Esophagus squamous epithelium (tissue), 5 donors: ENCODE results near the gene STK32C. TPM values are rescaled to one million over a fixed set of nuclear protein-coding genes. Genes with fewer than 3 reads are reported as not detected.

Experiments
- DNase-seq: peaks from one replicate; lab custom pipeline; 2025; lab: John Stamatoyannopoulos, UW
- H3K27ac ChIP-seq, 4 donors: fragments of 200-600 bp; sonication (generic); one replicate each; pipeline ENCODE4 v1.5.1; 2016 to 2019; ENCODE audit warnings: mild to moderate bottlenecking in 1 of 4
- H3K27me3 ChIP-seq, 4 donors: fragments of 200-600 bp; sonication (generic); 1 replicate in 3 of 4; 2 replicates in 1 of 4; pipeline versions ENCODE4 v1.5.1 to v1.6.0; 2017 to 2021; ENCODE audit warnings: antibody characterized with exemption in 1 of 4
- H3K36me3 ChIP-seq, 3 donors: fragments of 200-600 bp; sonication (generic); one replicate each; pipeline ENCODE4 v1.5.1; 2016 to 2019
- H3K4me1 ChIP-seq, 3 donors: fragments of 200-600 bp; sonication (generic); one replicate each; pipeline ENCODE4 v1.5.1; 2017 to 2019
- H3K4me3 ChIP-seq, 4 donors: fragments of 200-600 bp; sonication (generic); 1 replicate in 3 of 4; 2 replicates in 1 of 4; pipeline ENCODE4 v1.5.1; 2016 to 2019; ENCODE audit warnings: mild to moderate bottlenecking in 2 of 4, moderate library complexity in 1 of 4
- H3K9me3 ChIP-seq, 3 donors: fragments of 200-600 bp; sonication (generic); one replicate each; pipeline ENCODE4 v1.5.1; 2016 to 2019
- POLR2A ChIP-seq, 4 donors: fragments of 450-650 bp; IDR thresholded peaks; one replicate each; pipeline ENCODE4 v1.6.1; 2017; ENCODE audit warnings: antibody characterized with exemption in 4 of 4, mild to moderate bottlenecking in 4 of 4, moderate library complexity in 3 of 4
- WGBS, 2 donors: methylation state at CpG; one replicate each; pipeline ENCODE4 v1.1.5; 2018; 5-methylcytosine and 5-hydroxymethylcytosine counted together
- intact Hi-C: fragments of 100-400 bp; cut with DNase I; formaldehyde crosslinking; loops from one replicate; pipeline ENCODE4 v1.15.0; 2022
- total RNA-seq, 4 donors: library from RNA; depleted of rRNA; stranded (reverse); fragments of >200 nt; gene quantifications; one replicate each; pipeline ENCODE4 v1.1.0, GENCODE V29; 2016
- TF ChIP-seq, protein P1 (sequence below), 6 experiments: fragments of 450-650 bp in 4 of 6; fragments of 200-600 bp in 2 of 6; sonication (generic) in 2 of 6; IDR thresholded peaks; one replicate each; pipeline ENCODE4 v1.5.1; 2016 to 2019; ENCODE audit warnings: antibody characterized with exemption in 6 of 6, mild to moderate bottlenecking in 4 of 6, moderate library complexity in 4 of 6
- donor health status: DM: yes; HTN: yes; CAD: no.

Gene STK32C
- total RNA-seq, 4 donors from 2014 or later: 2.3 to 5.5 (median 2.6) TPM

DNA sequence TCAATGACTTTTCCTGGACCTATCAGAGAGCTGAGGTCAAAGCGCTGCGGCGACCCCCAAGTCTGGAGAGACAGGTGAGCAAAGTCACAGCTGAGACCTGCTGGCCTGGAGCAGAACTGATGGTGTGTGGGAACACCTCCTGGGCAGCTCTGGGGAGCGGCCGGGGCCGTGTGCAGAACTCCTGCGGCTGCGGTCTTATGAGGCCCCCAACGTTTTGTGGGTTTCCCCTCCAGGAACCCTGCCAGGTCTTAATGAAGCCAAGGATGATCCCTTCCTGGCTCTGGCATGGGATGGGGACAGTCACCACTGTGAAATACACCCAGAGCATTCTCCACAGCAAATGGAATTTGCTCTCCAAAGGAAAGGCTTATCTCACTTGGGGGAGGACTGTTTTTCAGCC is 94.9 kb downstream of the STK32C start:
- Histone ChIP-seq H3K4me3 (no peak overlapping the region), H3K9me3 (peaks cover 0 to 23% (median 5%) of the 10 kb centered on the region in 3 donors), H3K27ac (no peak overlapping the region), H3K27me3 (no peaks in the 10 kb centered on the region), H3K4me1 (no peaks in the 10 kb centered on the region), H3K36me3 (no peaks in the 10 kb centered on the region)
- TF ChIP-seq, protein P1, sequence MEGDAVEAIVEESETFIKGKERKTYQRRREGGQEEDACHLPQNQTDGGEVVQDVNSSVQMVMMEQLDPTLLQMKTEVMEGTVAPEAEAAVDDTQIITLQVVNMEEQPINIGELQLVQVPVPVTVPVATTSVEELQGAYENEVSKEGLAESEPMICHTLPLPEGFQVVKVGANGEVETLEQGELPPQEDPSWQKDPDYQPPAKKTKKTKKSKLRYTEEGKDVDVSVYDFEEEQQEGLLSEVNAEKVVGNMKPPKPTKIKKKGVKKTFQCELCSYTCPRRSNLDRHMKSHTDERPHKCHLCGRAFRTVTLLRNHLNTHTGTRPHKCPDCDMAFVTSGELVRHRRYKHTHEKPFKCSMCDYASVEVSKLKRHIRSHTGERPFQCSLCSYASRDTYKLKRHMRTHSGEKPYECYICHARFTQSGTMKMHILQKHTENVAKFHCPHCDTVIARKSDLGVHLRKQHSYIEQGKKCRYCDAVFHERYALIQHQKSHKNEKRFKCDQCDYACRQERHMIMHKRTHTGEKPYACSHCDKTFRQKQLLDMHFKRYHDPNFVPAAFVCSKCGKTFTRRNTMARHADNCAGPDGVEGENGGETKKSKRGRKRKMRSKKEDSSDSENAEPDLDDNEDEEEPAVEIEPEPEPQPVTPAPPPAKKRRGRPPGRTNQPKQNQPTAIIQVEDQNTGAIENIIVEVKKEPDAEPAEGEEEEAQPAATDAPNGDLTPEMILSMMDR (IDR thresholded peaks at IDR 0.05): no peak
- no peak for TF ChIP-seq POLR2A (IDR thresholded peaks at IDR 0.05)
- 87 to 90% methylated on average over 2 to 9 of the region's 9 CpGs for WGBS, 2 donors
- intact Hi-C loops: no loop called here
- DNase-seq: no peak

- intact Hi-C loops: no loop called here
- peaks cover 0 to 19% (median 0%) of the 10 kb centered on the region in 3 donors for H3K9me3 ChIP-seq
Measured at GRCh38 chr10:132211246-132211645, 96.5 kb downstream of the STK32C start.

GRCh38 chr10:132210766-132211165 is 97.0 kb downstream of the STK32C start:
- WGBS, 2 donors: 89 to 90% methylated on average over 7 to 13 of the region's 14 CpGs
- TF ChIP-seq, protein P1 (IDR thresholded peaks at IDR 0.05): no peak
- TF ChIP-seq POLR2A (IDR thresholded peaks at IDR 0.05): no peak
- Histone ChIP-seq H3K36me3 (no peaks in the 10 kb centered on the region), H3K4me1 (no peaks in the 10 kb centered on the region), H3K27me3 (no peaks in the 10 kb centered on the region), H3K9me3 (peaks cover 0 to 15% (median 0%) of the 10 kb centered on the region in 3 donors), H3K4me3 (no peak overlapping the region), H3K27ac (no peak overlapping the region)
- no peak for DNase-seq
- intact Hi-C loops: no loop called here

More at GRCh38 chr10:132211246-132211645, 96.5 kb downstream of the STK32C start:
- no peak overlapping the region for H3K27ac ChIP-seq
- TF ChIP-seq, protein P1 (IDR thresholded peaks at IDR 0.05): no peak
- no peak for TF ChIP-seq POLR2A (IDR thresholded peaks at IDR 0.05)
- H3K27me3 ChIP-seq: no peaks in the 10 kb centered on the region
- no peak for DNase-seq
- H3K4me1 ChIP-seq: no peaks in the 10 kb centered on the region
- no peak overlapping the region for H3K4me3 ChIP-seq
- WGBS, 2 donors: 82% methylated on average over 9 of the region's 14 CpGs; no CpG with 5 or more reads in 1 of the 2 donors
- no peaks in the 10 kb centered on the region for H3K36me3 ChIP-seq

- Histone ChIP-seq H3K9me3 (peaks cover 0 to 10% (median 0%) of the 10 kb centered on the region in 3 donors), H3K36me3 (no peaks in the 10 kb centered on the region), H3K27ac (no peak overlapping the region), H3K27me3 (no peaks in the 10 kb centered on the region), H3K4me3 (no peak overlapping the region), H3K4me1 (no peaks in the 10 kb centered on the region)
- intact Hi-C loops: no loop called here
- DNase-seq: no peak
- TF ChIP-seq POLR2A (IDR thresholded peaks at IDR 0.05): no peak
- TF ChIP-seq, protein P1 (IDR thresholded peaks at IDR 0.05): no peak
- 87 to 92% methylated on average over 18 to 19 of the region's 23 CpGs for WGBS, 2 donors
Measured at GRCh38 chr10:132209978-132210530, 97.7 kb downstream of the STK32C start.

- Histone ChIP-seq H3K9me3 (peaks cover 0 to 7% (median 0%) of the 10 kb centered on the region in 3 donors), H3K4me1 (no peaks in the 10 kb centered on the region), H3K4me3 (no peak overlapping the region), H3K36me3 (no peaks in the 10 kb centered on the region), H3K27me3 (no peaks in the 10 kb centered on the region), H3K27ac (no peak overlapping the region)
- intact Hi-C loops: no loop called here
- DNase-seq: no peak
- 40 to 68% methylated on average over 1 to 6 of the region's 14 CpGs for WGBS, 2 donors
- no peak for TF ChIP-seq POLR2A (IDR thresholded peaks at IDR 0.05)
- TF ChIP-seq, protein P1 (IDR thresholded peaks at IDR 0.05): no peak
Measured at GRCh38 chr10:132209130-132209529, 98.6 kb downstream of the STK32C start.
